Nephron (organoid): ENCODE measurements around the gene ADTRP.

Experiments
- H3K27ac Mint-ChIP-seq, 3 experiments: 2 replicates each; pipeline ENCODE4 v1.8.0; 2020; ENCODE audit warnings: mixed read lengths in 3 of 3, mild to moderate bottlenecking in 2 of 3, moderate library complexity in 1 of 3
- H3K27me3 Mint-ChIP-seq: 2 replicates; pipeline ENCODE4 v1.8.0; 2021; ENCODE audit warnings: low read depth, mild to moderate bottlenecking, moderate library complexity, mixed read lengths
- H3K36me3 Mint-ChIP-seq: 2 replicates; pipeline ENCODE4 v1.8.0; 2020; ENCODE audit warnings: low read depth, mixed read lengths
- H3K4me1 Mint-ChIP-seq: 2 replicates; pipeline ENCODE4 v1.8.0; 2020; ENCODE audit warnings: mixed read lengths
- H3K4me3 Mint-ChIP-seq, 3 experiments: 2 replicates each; pipeline ENCODE4 v1.8.0; 2020; ENCODE audit warnings: mild to moderate bottlenecking in 3 of 3, mixed read lengths in 3 of 3, moderate library complexity in 2 of 3
- H3K9me3 Mint-ChIP-seq: 2 replicates; pipeline ENCODE4 v1.8.0; 2020; ENCODE audit warnings: mixed read lengths
- CTCF ChIP-seq, 3 experiments: fragments of 200-600 bp; sonication (generic); IDR thresholded peaks; one replicate each; pipeline ENCODE4 v1.5.0; 2021; ENCODE audit warnings: antibody characterized with exemption in 3 of 3; ENCODE audit not compliant: unreplicated experiment in 3 of 3

The ADTRP gene

GRCh38 chr6:11711984-11712711 is 66.5 kb downstream of the ADTRP start:
- H3K27ac Mint-ChIP-seq, result peak overlapping the region in 2 of 3 experiments; percentile 91 to 94
- H3K27me3 Mint-ChIP-seq, result no peaks in the 10 kb centered on the region
- H3K36me3 Mint-ChIP-seq, result no peaks in the 10 kb centered on the region
- peaks cover 66% of the 10 kb centered on the region for H3K4me1 Mint-ChIP-seq
- peak overlapping the region in 1 of 3 experiments; percentile 82 for H3K4me3 Mint-ChIP-seq
- TF ChIP-seq CTCF (IDR thresholded peaks at IDR 0.05; ENCODE audit: unreplicated experiment in 3 of 3), result no peak
- H3K9me3 Mint-ChIP-seq, result no peaks in the 10 kb centered on the region

DNA sequence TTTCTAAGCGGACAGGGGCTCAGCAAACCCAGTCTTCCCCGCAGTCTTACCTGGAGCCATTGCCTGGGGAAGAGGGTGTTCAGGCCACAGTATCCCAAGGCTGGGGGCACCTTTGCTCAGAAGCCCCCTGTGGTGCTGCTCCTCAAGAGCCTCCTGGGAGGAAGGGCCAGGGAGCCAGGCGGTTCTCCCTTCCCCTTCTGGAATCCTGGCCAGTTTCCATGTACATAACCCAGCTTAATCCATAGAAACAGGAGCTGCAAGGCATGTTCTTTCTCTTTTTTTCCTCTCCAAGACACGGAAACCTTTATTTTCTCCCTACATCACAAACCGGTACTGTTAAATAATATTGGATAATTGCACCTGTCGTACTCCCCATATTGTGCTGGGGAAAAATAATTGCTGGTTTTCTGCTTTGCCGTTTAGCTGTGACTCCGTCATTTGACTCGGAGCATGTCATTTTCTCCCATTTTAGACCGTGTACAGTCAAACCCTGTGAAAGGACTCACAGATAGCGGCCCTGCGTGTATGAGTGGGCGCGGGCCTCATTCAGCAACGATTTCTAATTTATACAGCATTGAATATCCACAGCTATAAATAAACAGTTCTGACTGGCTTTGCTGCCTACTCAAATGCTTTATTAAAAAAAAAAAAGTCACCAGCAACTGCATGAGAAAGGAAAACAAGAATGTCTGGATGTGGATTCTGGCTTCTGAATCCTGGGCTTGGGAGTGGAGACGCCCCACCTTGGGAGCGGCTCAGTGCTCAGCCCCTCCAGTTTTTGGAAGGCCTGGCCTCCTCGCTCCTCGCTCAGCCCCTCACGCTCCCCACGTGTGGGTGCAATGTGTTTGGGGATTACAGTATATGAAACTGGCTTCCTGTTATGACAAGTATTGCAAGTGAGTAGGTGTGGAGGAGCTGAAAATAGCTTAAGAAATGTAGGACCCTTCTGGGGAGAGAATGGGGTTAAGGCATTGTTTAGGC is 67.3 kb downstream of the ADTRP start:
- Mint-ChIP-seq H3K4me3 (peak overlapping the region in 2 of 3 experiments; percentile 73 to 82), H3K27ac (peak overlapping the region; percentile 91 to 94 (median 91)), H3K36me3 (no peaks in the 10 kb centered on the region), H3K27me3 (no peaks in the 10 kb centered on the region), H3K9me3 (no peaks in the 10 kb centered on the region), H3K4me1 (peaks cover 72% of the 10 kb centered on the region)
- no peak for TF ChIP-seq CTCF (IDR thresholded peaks at IDR 0.05; ENCODE audit: unreplicated experiment in 3 of 3)

GRCh38 chr6:11710311-11710761 is 68.3 kb downstream of the ADTRP start:
- Mint-ChIP-seq H3K27me3 (no peaks in the 10 kb centered on the region), H3K36me3 (no peaks in the 10 kb centered on the region), H3K27ac (peak overlapping the region; percentile 91 to 94 (median 91)), H3K9me3 (no peaks in the 10 kb centered on the region), H3K4me1 (peaks cover 75% of the 10 kb centered on the region), H3K4me3 (peak overlapping the region; percentile 37 to 82 (median 54))
- TF ChIP-seq CTCF (IDR thresholded peaks at IDR 0.05; ENCODE audit: unreplicated experiment in 3 of 3), result no peak

DNA sequence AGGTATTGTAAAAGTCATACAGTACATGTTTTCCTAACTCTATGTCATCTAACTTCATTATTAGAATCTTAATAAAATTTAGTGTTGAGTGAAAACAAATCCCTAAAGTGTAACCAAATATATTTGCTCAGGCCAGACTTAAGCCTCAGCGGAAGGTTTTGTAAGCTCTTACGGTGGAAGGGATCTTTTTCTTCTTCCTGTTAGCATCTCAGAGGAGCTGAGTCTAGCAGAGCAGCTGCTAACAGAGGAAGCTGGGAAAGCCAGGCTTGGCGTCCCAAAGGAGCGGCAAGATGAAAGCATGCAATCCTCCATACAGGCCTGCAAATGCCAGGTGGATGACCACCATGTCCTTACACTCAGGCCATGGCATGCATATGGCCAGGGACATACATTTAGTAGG is 72.4 kb downstream of the ADTRP start:
- no peaks in the 10 kb centered on the region for H3K36me3 Mint-ChIP-seq
- H3K27me3 Mint-ChIP-seq, result peaks cover 4% of the 10 kb centered on the region
- H3K27ac Mint-ChIP-seq, result peak overlapping the region in 1 of 3 experiments; percentile 53
- TF ChIP-seq CTCF (IDR thresholded peaks at IDR 0.05; ENCODE audit: unreplicated experiment in 3 of 3), result no peak
- no peak overlapping the region for H3K4me3 Mint-ChIP-seq
- peaks cover 40% of the 10 kb centered on the region for H3K4me1 Mint-ChIP-seq
- no peaks in the 10 kb centered on the region for H3K9me3 Mint-ChIP-seq

DNA sequence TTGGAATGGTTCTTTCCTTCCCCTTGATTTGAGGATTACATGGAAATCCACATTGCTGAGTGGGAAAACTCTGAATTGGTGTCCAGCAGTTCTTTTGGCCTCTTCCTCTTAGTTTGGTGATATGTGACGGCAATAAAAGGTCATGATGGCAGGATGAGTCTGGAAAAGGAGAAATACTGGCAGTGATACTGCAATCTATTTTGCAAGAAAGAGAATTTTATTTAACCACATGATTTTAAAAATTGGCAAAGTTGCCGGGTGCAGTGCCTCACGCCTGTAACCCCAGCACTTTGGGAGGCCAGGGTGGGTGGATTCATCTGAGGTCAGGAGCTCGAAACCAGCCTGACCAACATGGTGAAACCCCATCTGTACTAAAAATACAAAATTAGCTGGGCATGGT is 73.1 kb downstream of the ADTRP start:
- no peak overlapping the region for H3K27ac Mint-ChIP-seq
- no peaks in the 10 kb centered on the region for H3K9me3 Mint-ChIP-seq
- peaks cover 4% of the 10 kb centered on the region for H3K27me3 Mint-ChIP-seq
- H3K4me3 Mint-ChIP-seq, result no peak overlapping the region
- H3K4me1 Mint-ChIP-seq, result peaks cover 33% of the 10 kb centered on the region
- TF ChIP-seq CTCF (IDR thresholded peaks at IDR 0.05; ENCODE audit: unreplicated experiment in 3 of 3), result no peak
- H3K36me3 Mint-ChIP-seq, result no peaks in the 10 kb centered on the region
